Measurements from ENCODE around the gene FOXC2.
A peak's percentile ranks its signal among the peaks of the same experiment; 100 is the strongest.

FOXC2 gene

DNA sequence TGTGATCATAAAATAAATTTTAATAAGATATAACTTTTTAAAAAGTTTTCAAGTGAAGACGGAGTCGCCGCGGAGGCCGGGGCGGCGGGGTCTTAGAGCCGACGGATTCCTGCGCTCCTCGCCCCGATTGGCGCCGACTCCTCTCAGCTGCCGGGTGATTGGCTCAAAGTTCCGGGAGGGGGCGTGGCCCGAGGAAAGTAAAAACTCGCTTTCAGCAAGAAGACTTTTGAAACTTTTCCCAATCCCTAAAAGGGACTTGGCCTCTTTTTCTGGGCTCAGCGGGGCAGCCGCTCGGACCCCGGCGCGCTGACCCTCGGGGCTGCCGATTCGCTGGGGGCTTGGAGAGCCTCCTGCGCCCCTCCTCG, at the start of gene FOXC2:
FOXC2 (plus strand) TSS at position 229 of the 365 bp plus-strand sequence. CDS start 507 bp downstream, outside the sequence.
- DNase-seq = peak; percentile 30 to 43

DNA sequence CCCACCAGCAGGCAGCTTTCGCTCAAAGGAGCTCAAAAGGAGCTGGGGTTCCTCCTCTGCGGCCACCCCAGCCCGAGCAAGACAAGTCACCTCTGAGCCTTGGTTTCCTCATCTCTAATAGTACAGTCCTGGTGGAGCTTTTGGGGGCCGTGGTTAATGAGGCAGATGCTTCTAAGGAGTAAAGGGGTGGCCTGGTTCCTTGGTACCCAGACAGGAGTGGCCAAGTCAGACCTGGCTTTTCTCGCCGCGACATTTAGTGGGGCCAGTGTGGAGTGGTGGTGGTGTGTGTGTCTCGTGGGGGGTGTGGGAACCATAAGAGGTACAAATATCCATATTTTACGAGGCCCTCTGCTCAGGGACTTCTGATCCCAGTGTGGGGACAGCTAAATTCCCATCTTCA, 49.6 kb upstream of the FOXC2 start:
- DNase-seq = no peak

DNA sequence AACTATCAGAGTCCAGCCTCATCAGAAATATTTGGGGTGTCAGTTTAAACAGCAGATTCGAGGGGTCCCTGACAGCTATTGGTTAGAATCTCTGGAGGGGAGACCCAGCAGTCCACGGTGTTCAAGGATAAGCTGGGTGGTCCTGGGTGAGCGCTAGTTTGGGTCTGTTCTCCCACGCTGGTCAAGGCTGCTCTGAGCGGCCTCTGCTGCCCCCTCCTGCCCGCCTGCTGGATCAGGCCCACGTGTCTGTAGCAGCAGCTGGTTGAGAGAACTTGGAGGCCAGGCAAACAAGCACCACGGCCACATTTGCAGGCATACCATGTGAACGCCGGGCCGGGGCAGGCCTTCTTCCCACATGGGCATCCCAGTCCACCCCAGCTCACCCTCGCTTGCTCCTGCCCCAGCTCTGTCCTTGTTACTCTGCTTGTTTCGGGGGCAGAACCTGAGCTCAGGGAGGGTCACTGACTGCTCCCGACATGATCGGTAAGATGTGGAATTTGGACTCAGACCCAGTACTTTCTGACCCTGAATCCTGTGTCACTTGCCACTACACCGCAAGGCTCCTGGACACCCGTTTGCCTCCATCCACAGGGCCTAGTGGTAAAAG, 48.9 kb upstream of the FOXC2 start:
- DNase-seq = no peak

DNA sequence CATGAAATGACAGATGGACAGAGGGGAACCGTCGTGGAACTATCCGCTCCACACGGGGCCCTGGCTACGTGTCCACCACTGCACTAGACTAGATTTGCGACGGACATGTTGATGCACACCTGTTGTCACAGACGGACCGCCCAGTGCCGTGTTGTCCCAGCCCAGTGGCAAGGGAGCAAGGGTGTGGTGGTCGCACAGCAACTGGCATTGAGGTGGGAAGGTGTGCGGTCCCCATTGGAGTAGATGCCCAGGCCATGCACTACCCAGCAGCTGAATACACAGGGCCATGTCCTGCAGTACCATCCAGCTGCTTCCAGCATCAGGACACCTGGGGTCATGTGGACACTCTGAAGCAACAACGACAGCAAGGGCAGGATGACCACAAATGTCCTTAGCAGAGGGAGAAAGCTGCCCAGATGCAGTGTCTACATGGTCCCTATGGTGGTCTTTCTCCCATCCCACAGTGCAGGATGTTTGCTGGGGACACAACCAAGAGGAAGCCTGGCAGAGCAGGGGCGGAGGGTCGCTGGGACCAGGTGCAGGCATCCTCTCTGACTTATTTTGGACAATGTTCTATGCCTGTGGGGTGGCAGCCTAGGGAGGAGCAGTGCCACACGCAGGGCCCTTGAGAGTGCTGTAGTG, 47.5 kb upstream of the FOXC2 start:
- DNase-seq = no peak

DNA sequence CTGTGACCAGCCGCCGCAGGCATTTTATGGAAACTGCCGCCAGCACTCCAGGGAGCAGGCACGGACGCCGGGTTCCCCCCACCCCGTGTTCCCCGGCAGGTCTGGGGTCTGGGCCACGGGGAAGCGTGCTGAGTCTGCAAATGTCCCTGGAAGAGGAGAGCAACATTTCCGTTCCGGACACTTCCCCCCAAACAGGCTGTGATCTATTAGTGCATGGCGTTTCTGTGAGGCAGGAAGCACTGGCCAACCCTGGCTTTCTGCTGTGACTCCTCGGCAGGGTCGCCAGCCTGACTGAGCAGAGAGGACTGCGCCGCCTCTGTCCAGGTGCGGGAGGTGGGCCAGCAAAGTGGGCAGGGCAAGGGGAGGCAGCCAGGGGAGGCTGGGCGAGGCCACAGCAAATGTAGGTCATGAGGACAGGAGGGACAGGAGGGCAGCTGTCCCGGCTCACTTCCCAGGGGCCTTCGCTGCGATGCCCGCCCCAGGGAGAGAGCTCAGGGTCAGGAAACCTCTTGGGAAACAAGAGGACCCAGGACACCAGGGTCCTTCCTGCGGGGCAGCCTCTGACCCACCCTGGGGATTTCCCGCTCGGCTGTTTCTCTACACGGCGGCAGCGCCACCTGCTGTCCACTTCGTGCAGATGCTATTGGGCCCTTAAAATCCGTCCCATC, 46.8 kb upstream of the FOXC2 start:
- peak; percentile 44 to 45 for DNase-seq

DNA sequence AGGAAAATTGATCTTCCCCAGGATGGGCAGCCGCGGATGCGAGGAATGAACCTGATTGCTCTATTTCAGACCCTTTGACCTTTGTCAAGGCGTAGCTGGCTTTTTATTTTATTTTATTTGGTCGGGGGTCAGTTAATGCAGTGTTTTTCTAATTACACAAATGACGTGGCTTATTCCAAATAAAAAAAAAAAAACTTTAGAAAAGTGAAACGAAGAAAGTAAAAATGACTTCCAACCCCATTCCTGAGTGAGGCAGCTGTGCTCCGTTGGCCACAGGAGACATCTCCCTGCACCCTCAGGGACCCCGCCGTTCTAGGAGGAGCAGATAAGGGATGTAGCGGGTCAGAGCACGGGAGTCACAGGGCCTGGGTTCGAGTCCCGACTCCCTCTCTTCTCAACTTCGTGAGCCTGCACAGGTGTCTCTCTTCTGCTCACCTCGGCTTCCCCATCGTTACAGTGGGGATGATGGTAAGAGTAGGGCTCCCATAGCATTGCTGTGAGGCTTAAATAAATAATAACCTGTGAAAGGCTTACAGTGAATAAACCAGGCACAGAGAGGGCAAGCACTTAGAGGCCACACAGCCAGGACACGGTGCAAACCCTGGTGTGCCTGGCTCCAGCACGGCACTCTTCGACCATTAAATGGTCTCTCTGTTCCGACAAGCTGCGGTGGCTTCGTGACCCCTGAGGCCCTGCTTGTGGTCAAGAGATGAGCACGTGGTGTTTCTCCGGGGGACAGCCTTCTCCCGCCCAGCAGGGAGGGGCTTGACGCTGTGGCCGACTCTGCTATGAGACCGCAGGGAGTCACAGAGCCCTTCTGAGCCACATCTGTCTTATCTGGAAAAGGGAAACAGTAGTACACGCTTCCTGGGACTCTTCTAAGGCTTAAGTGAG, 46.1 kb upstream of the FOXC2 start:
- no peak for DNase-seq

DNA sequence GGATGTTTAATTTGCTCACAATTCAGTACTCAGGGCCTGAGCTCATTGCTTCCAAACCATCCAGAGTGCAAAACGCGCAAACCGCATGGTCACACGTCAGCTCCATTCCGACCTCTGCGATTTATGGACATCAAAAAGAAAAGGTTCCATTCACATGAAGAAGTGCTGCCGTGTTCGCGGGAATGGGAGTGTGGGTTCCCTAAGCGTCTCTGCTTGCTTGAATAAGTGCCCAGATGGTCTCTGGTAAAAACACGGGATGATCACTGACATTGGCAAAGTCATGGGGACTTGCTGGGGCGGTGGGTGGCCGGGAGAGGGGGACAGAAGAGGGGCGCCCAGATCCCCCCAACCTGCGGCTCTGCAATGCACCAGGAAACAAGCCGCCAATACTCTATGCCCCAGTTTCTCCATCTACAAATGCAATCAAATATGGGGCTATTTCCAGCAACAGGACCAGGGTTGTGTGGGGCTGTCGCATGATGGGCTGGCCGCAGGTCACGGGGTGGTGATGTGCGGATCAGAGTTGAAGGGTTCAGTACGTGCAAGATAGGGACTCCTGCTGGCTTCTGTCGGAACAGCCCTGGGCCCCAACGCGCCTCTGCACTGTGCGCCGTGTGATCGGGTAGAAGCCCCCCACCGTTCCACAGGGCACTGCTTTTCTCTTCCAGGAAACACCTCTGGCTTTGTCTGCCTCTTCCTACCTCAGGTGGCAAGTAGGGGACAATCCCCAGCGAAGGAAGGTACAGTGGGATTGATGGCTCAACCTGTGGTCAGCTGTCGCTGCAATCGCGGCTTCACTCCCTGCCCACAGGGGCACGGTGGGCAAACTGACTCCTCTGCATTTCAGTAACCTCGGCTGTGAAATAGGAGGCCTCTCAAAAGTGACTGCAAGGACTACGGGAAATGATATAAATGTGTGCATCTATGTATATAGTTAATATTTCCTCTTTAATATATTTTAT, 45.1 kb upstream of the FOXC2 start:
- no peak for DNase-seq

DNA sequence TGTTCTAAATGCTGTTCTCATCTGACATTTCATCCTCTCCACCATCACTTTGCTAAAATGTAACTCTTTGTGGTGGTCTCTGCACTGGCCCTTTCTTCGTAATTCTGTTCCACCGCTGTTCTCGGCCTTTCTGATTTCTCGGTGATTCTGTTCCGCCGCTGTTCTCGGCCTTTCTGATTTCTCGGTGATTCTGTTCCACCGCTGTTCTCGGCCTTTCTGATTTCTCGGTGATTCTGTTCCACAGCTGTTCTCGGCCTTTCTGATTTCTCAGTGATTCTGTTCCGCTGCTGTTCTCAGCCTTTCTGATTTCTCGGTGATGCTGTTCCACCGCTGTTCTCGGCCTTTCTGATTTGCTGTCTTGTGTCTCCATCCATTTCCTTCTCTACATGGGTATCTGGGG, 44.0 kb upstream of the FOXC2 start:
- no peak for DNase-seq

DNA sequence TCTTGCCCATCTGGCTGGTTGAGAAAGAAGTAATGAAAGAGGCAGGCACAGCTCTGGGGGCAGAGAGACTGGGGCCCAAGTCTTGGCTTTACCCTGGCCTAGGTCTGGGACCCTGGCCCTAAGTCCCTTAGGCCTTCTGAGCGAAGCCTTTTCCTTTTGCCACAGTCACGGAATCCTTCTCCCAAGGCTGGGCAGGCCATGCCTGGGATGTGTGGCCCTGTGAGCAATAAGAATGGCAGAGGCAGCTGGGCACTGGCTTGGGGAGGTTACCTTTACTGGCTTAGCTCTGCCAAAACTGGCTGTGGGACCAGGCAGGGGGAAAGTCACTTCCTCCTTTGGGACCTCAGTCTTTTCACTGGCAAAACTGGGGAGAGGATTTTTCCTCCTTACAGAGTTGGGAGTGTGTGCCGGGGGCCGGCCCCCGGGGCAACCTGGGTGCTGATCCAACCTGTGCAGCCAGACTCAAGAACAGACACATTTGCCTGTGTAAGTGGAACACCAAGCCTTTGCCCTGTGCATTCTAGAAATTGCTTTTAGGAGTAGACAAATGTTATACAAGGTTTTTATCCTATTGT, 43.4 kb upstream of the FOXC2 start:
- no peak for DNase-seq

DNA sequence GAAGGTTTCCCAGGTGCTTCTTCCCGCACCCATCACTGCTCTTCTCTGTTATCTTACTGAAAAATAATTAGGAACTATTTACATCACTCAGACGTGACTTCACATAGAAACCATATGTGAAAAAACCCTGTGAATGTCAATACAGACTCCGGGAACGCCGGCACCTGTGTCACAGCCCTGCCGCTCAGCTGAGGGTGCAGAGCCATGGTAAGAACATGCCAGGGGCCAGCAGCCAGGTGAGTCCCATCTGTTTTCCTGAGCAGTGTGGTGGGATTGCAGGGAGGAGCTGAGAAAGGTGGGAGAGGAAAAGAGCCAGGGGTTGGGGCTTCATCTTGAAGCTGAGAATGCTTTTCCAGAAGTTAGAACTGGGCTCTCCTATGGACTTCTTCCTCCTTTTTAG, 42.6 kb upstream of the FOXC2 start:
- DNase-seq = no peak

DNA sequence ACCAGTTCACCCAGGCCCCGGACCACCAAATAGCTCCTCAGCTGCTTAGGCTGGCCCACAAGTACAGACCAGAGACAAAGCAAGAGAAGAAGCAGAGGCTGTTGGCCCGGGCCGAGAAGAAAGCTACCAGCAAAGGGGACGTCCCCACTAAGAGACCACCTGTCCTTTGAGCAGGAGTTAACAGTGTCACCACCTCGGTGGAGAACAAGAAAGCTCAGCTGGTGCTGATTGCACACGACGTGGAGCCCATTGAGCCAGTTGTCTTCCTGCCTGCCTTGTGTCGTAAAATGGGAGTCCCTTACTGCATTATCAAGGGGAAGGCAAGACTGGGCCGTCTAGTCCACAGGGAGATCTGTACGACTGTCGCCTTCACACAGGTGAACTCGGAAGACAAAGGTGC, 40.9 kb upstream of the FOXC2 start:
- DNase-seq = no peak

DNA sequence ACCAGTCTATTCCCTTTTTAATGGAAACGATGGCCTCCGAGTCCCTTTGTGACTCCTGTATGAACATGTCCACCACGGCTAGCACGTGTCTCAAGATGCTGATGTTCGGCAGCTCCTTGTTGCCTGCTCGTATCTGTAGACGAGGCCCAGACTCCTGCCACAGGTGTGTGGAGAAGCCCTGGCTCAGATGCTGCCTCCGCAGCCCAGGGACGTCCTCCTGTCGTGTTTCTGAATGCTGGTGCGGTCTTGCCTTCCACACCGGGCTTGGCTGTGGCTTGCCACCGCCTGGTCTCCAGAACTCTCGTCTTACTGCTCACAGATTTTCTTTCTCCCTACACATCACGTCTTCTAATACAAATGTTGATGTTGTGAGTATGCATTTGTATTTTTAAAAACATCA, 39.3 kb upstream of the FOXC2 start:
- DNase-seq = no peak

DNA sequence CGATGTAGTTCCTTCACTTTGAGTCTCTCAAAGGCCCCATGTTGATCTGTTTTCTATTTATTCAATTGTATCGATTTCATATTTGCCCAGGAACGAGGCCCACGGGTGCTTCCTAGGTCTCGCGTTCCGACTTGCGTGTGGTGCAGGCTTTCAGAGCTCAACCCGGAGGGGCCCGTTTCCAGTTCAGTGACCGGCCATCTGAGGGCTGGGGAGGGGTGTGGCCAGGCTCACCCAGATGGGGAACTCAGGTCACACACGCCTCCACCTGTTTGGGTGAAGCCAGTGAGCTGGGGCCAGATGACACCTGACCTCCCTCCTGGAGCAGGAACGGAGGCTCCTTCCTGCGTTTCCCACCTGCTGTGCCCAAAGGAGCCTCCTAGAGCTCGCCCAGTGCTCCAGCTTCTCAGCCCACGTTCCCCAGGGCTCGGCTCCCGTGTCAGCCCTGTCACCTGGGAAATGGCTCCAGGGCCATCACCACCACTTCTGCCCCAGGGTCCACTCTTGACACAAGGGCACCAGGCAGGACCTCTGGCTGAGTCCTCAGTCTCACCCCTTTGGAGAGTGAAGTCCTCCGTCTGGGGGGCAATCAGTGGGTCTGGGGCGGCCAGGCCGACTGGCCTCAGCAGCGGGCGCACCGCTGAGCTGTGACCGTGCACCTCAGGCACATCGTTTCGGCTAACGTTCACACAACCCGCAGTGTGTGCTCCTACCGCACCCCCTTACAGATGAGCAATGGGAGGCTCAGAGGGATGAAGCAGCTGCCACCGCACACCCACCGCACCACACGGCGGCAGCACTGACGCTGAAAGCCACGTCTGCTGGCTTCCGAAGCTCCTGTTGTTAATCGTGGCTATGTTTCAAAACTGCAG, 38.3 kb upstream of the FOXC2 start:
- no peak for DNase-seq

DNA sequence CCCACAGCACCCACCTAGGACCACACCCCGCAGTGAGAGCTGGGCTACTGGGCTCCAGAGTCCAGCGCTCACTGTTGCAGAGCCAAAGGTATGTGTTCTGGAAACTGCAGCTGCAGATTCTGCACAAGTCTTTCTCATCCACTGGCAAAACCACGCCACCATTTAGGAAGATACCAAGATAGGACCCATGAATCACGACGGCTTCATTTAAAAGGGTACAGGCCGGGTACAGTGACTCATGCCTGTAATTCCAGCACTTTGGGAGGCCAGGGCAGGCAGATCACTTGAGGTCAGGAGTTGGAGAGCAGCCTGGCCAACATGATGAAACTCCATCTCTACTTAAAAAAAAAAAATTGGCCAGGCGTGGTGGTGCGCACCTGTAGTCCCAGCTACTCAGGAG, 37.5 kb upstream of the FOXC2 start:
- no peak for DNase-seq

DNA sequence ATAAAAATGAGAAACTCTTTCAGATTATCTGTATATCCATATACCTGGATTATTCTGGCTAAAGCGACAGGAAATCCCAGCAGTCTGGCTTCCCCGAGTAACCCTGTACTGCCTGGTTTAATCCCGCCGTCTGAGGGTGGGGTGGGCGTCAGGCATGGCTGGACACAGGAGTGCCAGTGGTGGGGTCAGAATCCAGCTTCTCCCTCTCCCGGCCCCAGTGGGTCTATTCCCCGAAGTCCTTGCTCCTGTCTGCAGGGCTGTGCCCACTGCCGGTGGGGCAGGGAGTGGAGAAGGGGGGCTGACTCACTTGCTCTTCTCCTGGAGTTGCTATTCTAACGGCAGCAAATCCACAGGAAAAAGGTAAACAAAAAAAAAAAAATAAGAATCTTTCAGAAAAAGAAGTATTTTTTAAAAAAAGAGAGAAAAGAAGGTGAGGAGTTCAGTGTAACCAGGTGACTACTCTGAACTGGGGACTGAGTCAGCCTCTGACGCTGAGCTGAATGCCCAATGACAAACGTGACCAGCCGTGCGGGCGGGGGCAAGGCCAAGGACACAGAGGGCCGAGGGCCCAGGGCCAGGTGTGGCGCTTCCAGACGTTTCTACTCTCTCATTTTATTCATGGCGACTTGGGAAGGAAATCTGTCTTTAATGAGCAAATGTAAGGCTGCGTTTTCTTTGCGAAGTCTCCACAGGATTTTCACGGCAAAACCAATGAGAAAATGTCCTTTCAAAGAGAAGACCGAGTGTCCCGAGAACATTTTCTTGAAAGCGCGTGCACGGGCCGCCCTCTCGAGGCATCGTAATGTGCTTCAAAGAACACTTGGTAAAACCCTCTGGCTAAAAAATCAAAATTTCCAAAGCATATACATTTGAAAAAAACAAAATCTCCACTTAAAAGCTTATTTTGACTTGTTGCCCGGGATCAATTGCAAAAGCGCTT, 36.1 kb upstream of the FOXC2 start:
- DNase-seq = no peak

DNA sequence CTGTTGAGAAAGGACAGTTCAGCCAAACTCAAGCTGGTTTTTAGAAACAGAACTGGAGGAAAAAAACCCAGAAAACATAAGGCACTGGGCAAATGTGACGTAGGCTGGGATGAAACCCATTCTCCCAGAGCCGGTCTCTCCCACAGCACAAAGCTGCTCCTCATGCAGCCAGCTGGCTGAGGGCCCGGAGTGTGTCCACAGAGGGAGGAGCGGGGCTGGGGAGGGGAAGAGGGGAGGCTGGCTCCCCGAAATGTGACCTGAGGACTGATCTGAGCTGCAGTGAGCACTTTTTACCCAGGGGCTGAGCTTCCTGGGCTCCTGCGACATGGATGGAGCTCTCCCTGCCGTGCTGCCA, 35.5 kb upstream of the FOXC2 start:
- no peak for DNase-seq

DNA sequence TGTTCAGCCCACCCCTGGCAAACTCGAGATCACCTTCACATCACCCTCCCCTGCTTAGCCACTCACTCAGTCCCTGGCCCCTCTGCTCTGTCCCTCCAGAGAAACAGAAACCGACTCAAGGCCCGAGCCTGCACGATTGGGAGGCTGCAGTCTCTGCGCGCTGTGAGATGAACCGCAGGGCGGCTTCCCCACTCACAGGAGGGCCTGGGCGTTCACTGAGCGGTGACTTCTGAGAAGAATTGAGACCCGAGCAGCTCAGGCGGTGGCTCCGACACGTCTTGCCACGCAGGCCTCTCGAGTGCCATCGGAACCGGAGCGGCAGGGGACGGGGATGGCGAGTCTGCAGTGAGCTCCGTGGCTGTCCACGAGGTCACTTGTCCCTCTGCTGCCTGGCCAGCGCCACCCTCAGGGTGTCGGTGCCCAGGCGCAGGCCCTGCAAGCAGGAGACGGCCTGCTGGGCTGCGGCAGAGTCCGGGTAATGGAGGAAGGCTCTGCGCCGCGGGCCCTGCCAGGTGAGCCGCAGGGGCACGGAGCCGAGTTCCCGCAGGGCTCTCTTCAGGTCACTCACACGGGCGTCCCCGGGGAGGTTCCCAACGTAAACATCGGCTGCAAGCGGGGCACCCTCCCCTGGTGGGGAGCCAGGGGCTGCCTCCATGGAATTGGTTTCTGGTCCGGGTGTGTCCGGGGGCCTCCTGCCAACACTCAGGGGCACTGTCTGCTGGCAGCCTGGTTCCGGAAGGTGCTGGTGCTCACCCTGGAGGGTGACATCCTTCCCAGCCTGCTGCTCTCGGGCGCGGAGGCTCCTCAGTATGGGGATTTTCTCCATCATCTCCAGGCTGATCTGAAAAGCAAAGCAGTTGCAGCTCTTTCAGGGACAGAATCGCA, 34.7 kb upstream of the FOXC2 start:
- no peak for DNase-seq

DNA sequence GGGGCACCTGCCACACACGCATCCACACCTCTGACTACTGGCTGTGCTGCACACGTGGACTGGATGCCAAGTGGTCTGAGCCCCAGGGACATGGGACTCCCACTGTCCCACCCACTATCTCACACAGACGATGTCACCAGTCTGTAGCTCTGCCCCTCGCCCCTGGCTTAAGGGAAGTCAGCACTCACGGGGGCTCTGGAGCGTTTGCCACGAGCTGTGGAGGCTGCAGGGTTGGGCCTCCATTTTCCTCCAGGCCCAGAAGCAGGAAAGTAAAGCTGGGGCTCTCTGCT, 34.2 kb upstream of the FOXC2 start:
- DNase-seq = no peak

DNA sequence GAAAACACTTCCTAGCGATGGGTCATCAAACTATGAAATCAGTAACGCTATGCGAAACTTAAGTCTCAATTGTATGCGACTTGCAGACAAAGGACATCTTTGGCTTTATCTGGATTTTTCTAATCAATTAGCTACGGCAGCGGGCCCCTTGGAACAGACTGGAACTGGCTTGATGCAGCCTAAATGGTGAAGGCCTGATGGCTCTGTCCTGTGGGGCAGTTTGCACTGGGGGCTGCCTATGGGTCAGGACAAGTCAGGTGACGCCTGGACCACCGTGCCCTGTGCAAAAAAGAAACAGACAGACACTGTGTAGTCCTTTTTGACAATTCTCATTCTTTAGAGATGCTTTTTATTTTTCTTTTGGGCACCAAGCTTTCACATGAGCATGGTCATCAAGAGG, 33.6 kb upstream of the FOXC2 start:
- DNase-seq = no peak
